ENCODE data around the gene TMEM59L. TPM values are rescaled to one million over a fixed set of nuclear protein-coding genes. Genes with fewer than 3 reads are reported as not detected.
"Not testable (repeated sequence)": the region's sequence is repeated elsewhere in the genome, so short reads cannot be mapped to it uniquely, and the experiment has no call there.

TMEM59L gene
- total RNA-seq, 1 donor from 2014 or later, result 0.28 TPM

DNA sequence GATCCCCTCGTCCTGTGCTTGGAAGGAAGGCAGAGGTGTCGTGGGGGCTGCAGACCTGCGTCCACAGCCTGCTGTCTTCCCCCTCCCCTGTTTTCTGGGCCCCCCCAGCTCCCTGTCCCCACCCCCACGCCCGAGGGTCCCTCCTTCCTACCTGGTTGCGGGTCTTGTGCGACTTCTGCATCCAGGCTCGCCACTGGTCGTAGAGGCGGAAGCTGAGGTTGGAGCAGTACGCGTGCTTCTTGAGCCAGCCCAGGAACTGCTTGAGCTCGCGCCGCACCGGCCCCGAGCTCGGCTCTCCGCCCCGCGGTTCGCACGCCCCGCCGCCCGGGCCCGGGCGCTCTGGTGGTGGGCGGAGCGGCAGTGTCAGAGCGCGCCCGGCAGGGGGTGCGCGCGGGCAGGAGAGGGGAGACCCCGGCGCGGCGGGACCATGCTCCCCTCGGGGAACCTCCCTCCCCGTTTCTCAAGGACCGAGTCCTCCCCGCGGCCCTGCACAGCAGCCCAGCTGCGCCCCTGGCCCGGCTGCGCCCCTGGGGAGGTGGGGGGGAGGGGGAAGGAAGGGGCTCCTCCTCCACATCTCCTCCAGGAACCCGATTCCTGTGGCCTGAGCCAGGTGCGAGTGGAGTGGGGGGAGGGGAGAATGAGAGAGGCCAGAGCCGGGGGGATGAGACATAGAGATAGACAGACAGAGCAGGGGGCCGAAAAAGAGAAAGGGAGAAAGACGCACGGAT, 18.4 kb upstream of the TMEM59L start:
- ATAC-seq, result peak; percentile 69

DNA sequence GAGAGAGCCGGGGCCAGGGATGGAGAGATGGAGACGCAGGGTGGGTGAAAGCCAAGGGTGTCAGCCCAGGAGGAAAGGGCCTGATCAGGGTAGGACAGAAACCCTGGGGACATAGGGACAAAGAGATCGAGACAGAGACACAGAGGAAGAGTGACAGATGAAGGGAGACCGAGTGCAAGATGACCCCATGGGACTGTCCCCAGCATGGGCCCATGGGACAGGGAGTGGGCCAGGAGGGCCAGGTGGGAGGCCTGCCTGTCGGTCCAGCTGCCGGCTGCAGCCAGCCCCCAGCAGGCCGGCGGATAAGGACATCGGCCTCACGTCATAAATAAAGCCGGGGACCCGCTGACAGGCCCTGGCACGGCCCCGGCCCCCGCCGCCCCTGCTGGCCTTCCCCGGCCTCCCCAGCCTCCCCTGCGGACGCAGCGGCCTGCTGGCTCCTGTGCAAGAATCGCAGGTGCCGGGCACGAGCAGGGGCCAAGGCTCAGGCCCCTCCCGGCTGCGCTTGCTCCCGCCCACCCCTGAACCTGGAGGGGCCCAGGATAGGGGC, 17.8 kb upstream of the TMEM59L start:
- no peak for ATAC-seq

DNA sequence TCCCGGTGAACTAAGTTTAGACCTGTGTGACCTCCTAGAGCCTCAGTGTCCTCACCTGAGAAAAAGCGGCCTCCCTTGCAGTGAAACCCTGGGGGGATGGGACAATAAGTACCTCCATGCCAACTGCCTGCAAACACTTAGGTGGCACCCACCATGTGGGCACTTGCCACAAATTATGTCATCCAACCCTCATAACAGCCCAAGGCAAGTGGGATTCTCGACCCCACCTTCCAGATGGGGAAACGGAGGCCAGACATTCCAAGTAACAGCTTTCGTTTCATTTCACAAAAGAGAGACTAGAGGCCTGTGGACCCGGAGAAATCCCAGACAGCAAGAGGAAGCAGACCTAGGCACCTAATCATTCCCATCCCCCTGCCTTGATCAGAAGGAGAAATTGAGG, 17.2 kb upstream of the TMEM59L start:
- no peak for ATAC-seq

DNA sequence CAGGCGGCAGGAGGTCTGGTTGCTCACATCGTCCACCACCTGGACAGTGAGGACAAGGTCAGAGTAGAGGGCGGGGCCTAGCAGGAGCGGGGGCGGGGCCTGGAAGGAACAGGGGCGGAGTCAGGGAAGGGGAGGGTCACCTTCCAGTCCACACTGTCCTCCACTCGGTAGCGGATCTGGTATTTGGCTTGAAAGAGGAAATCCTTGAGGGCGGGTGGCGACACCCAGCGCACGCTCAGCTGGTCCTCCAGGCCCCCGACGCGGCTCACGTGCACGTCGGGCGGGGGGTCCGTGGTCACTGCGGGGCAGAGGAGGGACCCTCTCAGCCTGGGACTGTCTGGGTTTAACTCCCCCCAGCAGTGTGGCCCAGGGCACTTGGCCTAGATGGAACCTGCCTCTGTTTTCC, 15.9 kb upstream of the TMEM59L start:
- no peak for ATAC-seq

- no peak for ATAC-seq
Measured at GRCh38 chr19:18597809-18598660, 14.6 kb upstream of the TMEM59L start.

GRCh38 chr19:18599485-18599884, 13.2 kb upstream of the TMEM59L start:
- ATAC-seq, result no peak

- ATAC-seq, result not testable (repeated sequence)
Measured at GRCh38 chr19:18600692-18601397, 11.8 kb upstream of the TMEM59L start.

DNA sequence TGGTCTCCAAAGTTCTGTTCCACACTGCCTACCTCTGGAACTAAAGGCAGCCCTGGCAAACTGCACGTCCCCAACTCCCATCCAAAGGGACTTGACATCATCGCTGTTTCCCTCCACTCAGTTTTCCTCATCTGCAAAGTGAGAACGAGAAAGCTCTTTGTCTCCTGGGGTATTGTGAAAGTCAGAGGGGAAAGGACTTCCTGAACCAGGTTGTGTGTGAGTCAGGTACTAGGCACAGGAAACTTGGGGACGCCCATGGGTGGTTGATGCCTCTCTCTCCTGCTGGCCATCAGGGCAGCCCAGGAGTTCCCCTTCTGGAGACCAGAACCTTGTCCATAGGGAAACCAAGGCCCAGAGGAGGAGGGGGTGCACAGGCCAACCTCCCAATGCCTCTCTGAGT, 10.8 kb upstream of the TMEM59L start:
- ATAC-seq, result no peak

DNA sequence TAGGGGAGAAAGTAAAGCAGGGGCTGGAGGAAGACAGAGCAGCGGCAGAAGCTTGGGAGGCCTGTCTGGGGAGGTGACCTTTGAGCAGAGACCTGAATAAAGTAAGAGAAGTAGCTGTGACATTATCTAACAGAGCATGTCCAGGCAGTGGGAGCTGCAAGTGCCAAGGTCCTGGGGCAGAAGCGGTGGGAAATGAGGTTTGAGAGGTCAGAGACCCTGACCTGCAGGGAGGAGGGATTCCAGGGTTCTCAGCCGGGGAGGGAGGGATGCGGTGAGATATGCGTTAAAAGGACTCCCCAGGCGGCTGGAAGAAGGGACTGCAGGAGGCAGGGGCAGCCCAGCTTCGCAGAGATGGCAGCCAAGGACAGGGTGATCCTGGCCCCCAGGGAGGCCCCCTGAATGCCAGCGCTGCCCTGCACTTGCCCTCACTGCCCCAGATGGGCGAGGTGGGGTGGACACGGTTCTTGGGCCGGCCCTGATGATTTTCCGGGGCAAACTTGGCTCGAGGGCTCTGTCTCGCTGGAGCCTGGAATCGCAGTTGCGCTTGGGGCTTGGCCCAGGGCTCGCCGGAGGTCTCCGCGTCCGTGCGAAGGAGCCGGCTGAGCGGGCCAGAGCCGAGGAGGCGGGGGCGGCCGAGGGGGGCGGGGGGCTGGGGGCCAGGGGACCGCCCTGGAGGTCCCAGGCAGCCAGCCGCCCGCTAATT, 9.3 kb upstream of the TMEM59L start:
- ATAC-seq, result no peak

- ATAC-seq, result no peak
Measured at GRCh38 chr19:18603958-18604819, 8.5 kb upstream of the TMEM59L start.

DNA sequence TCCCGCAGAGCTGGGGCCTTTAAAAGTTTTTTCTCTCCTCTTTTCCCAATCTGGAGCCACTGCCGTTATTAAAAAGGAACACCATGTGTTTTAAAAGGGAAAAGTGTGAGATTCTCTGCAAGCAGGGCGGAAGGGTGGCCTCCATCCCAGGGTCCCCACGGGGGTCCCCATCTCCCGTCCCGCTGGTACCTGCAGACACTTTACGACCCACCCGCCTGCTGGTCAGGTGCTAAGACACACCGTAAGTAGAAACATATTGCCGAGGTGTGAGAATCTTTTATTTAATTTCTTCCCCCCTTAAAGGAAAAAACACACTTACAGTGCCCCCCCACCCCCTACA, 7.9 kb upstream of the TMEM59L start:
- no peak for ATAC-seq

DNA sequence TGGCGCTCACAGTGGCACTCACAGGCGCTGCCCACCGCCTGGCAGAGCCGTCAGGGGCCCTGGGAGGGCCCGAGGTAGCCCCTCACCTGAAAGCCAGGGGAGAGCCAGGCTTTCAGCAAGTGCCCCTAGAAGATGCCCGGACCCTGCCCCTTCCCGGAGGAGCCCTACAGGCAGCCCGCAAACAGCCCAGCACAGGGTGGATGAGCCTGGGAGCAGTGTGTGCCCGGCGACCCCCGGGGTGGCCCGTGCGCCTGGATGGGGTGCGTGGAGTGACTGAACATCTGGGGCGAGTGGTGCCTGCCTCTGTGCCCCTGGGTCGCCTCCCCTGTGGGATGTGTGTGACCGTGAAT, 7.5 kb upstream of the TMEM59L start:
- no peak for ATAC-seq

GRCh38 chr19:18605546-18606280, 7.0 kb upstream of the TMEM59L start:
- no peak for ATAC-seq

GRCh38 chr19:18606281-18607225, 6.1 kb upstream of the TMEM59L start, which contains the start of gene CRLF1:
Gene CRLF1 (minus strand): TSS chr19:18606799. CDS start chr19:18606656, 143 bp downstream.
- peak; percentile 12 for ATAC-seq

GRCh38 chr19:18607226-18608101, 5.2 kb upstream of the TMEM59L start:
- ATAC-seq, result peak; percentile 26

DNA sequence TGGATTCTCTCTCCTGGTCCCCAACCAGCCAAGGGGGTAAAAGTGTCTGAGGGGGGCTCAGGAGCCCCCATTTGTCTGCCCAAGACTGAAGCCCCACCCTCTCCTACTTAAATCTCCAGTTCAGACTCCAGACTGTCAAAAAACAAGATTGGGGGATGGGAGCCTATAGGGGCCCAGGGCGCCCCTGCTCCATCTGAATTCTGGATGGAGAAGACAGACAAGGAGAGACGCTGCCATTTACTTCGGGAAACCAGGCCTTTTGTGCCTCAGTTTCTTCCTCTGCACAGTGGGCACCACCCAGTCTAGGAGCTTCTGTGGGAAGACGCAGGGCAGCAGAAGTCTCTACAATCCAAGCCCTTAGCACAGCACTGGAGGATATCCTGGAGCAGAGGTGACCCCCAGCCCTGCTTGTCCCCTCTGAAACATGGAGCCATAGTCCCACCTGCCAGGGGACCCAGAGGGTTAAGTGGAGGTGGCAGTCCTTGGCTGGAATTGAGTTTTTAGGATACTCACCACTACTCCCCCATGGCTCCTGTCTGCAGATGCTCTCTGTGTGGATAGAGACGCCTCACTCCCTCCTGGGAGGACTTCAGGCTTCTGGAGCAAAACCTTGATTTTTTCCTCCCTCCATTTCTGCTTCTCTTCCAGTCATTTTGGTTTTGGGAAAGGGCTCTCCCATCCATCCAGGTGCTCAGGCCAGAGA, 4.4 kb upstream of the TMEM59L start:
- ATAC-seq, result no peak

- no peak for ATAC-seq
Measured at GRCh38 chr19:18608805-18609716, 3.6 kb upstream of the TMEM59L start.

Measured in esophagus mucosa (tissue), 1 donor.